Measurements from ENCODE around the gene TBCK. TPM values are rescaled to one million over a fixed set of nuclear protein-coding genes. Genes with fewer than 3 reads are reported as not detected.

Gene TBCK
- total and polyA plus RNA-seq, 2 experiments from 2014 or later = 13.9 to 28.9 TPM

GRCh38 chr4:106032851-106033286 is 283.1 kb downstream of the TBCK start:
- DNase-seq (ENCODE audit: low spot score) = no peak
- TF ChIP-seq STAT1 (IDR thresholded peaks at IDR 0.05; ENCODE audit: unreplicated experiment) (no peak), CTCF (conservative IDR thresholded peaks at IDR 0.05; ENCODE audit: low read depth in 2 of 2) (no peak), ZNF114 (CRISPR knock-in tag; IDR thresholded peaks at IDR 0.05) (no peak), CREB1 (CRISPR knock-in tag; IDR thresholded peaks at IDR 0.05; ENCODE audit: low read depth) (no peak), EZH2 (IDR thresholded peaks at IDR 0.05; ENCODE audit: low read depth, unreplicated experiment) (no peak), REST (IDR thresholded peaks at IDR 0.05; ENCODE audit: unreplicated experiment) (no peak), ZNF331 (CRISPR knock-in tag; IDR thresholded peaks at IDR 0.05; ENCODE audit: low read depth) (no peak), JUNB (IDR thresholded peaks at IDR 0.05; ENCODE audit: unreplicated experiment) (no peak), NANOG (IDR thresholded peaks at IDR 0.05; ENCODE audit: borderline replicate concordance) (no peak), EZH2phosphoT487 (IDR thresholded peaks at IDR 0.05; ENCODE audit: unreplicated experiment) (no peak), ZNF462 (CRISPR knock-in tag; IDR thresholded peaks at IDR 0.05) (no peak), ETS1 (IDR thresholded peaks at IDR 0.05) (no peak), POLR2AphosphoS5 (IDR thresholded peaks at IDR 0.05; ENCODE audit: low read depth) (no peak)
- Mint-ChIP-seq H3K27me3 (ENCODE audit: insufficient read depth, low read depth, poor library complexity) (no peaks in the 10 kb centered on the region), H3K4me3 (no peak overlapping the region), H3K4me1 (peaks cover 24% of the 10 kb centered on the region), H3K27ac (no peak overlapping the region), H3K9me3 (peaks cover 24% of the 10 kb centered on the region), H3K36me3 (ENCODE audit: low read depth) (peaks cover 16% of the 10 kb centered on the region)
- H3K4me2 ChIP-seq = no peak overlapping the region
- H3F3A ChIP-seq (replicated peaks; ENCODE audit: low read depth) = no peaks in the 10 kb centered on the region
- H3K9me2 ChIP-seq (ENCODE audit: insufficient read depth) = peaks cover 11% of the 10 kb centered on the region; the same call in 1 of the 2 replicates
- ATAC-seq = no peak
- no peaks in the 10 kb centered on the region for H3K79me2 ChIP-seq (replicated peaks; ENCODE audit: insufficient read depth)
- H3K27me3 ChIP-seq (ENCODE audit: insufficient read depth) = no peaks in the 10 kb centered on the region
- no peak overlapping the region for H3K4me3 ChIP-seq
- no peak overlapping the region for H2AFZ ChIP-seq
- H3K4me1 ChIP-seq (ENCODE audit: insufficient read depth) = no peaks in the 10 kb centered on the region
- H3K27ac ChIP-seq (ENCODE audit: low read depth) = no peak overlapping the region
- no peaks in the 10 kb centered on the region for H4K20me1 ChIP-seq (replicated peaks; ENCODE audit: insufficient read depth)
- H3K36me3 ChIP-seq (ENCODE audit: insufficient read depth) = no peaks in the 10 kb centered on the region

All from GM23338 (cell line).